Astrocyte (in vitro differentiated cells and primary cell): ENCODE data around the gene ZP1. TPM values are rescaled to one million over a fixed set of nuclear protein-coding genes. Genes with fewer than 3 reads are reported as not detected.

Experiments
- DNase-seq: peaks from one replicate; pipeline ENCODE4 v3.0.0-alpha.2; 2010; ENCODE audit warnings: low read depth
- FAIRE-seq: peaks from 2 replicates; lab custom pipeline; 2011; peaks lifted over from hg19 to GRCh38; lab: Jason Lieb, UNC
- H2AFZ ChIP-seq: 2 replicates; pipeline ENCODE4 v1.6.0; 2012; ENCODE audit warnings: low read depth, low read length, inconsistent platforms
- H3K27ac ChIP-seq: 2 replicates; pipeline ENCODE4 v1.5.1; 2011; ENCODE audit warnings: low read depth, low read length, inconsistent platforms
- H3K27me3 ChIP-seq: 2 replicates; pipeline ENCODE4 v1.6.0; 2011; ENCODE audit warnings: low read length, inconsistent platforms; ENCODE audit not compliant: insufficient read depth
- H3K36me3 ChIP-seq: 2 replicates; pipeline ENCODE4 v1.5.1; 2011; ENCODE audit warnings: low read length, inconsistent platforms; ENCODE audit not compliant: insufficient read depth
- H3K4me1 ChIP-seq: 2 replicates; pipeline ENCODE4 v1.5.1; 2011; ENCODE audit warnings: low read length, inconsistent platforms; ENCODE audit not compliant: insufficient read depth
- H3K4me2 ChIP-seq: 2 replicates; pipeline ENCODE4 v1.6.0; 2012; ENCODE audit warnings: low read length, inconsistent platforms
- H3K4me3 ChIP-seq: 2 replicates; pipeline ENCODE4 v1.5.1; 2011; ENCODE audit warnings: low read depth, mild to moderate bottlenecking, low read length, inconsistent platforms; ENCODE audit not compliant: insufficient read depth
- H3K79me2 ChIP-seq: 2 replicates; pipeline ENCODE4 v1.6.0; 2012; ENCODE audit warnings: mild to moderate bottlenecking, low read length, inconsistent platforms; ENCODE audit not compliant: insufficient read depth
- H3K9ac ChIP-seq: 2 replicates; pipeline ENCODE4 v1.6.0; 2012; ENCODE audit warnings: mild to moderate bottlenecking, low read length, inconsistent platforms
- H3K9me3 ChIP-seq: 2 replicates; pipeline ENCODE4 v1.5.1; 2012; ENCODE audit warnings: low read depth, mild to moderate bottlenecking, low read length, inconsistent platforms; ENCODE audit not compliant: insufficient read depth
- H4K20me1 ChIP-seq: 2 replicates; pipeline ENCODE4 v1.6.0; 2012; ENCODE audit warnings: low read length, inconsistent platforms; ENCODE audit not compliant: insufficient read depth
- H3K27ac Mint-ChIP-seq: one replicate; pipeline ENCODE4 v1.8.0; 2021; ENCODE audit warnings: mild to moderate bottlenecking, mixed read lengths; ENCODE audit not compliant: unreplicated experiment
- H3K27me3 Mint-ChIP-seq: one replicate; pipeline ENCODE4 v1.8.0; 2021; ENCODE audit warnings: low read depth, mixed read lengths; ENCODE audit not compliant: unreplicated experiment
- H3K36me3 Mint-ChIP-seq: one replicate; pipeline ENCODE4 v1.8.0; 2021; ENCODE audit warnings: low read depth, mixed read lengths; ENCODE audit not compliant: unreplicated experiment
- H3K4me1 Mint-ChIP-seq: one replicate; pipeline ENCODE4 v1.8.0; 2021; ENCODE audit warnings: low read depth, mixed read lengths; ENCODE audit not compliant: unreplicated experiment
- H3K4me3 Mint-ChIP-seq: one replicate; pipeline ENCODE4 v1.8.0; 2021; ENCODE audit warnings: mild to moderate bottlenecking, moderate library complexity, mixed read lengths; ENCODE audit not compliant: unreplicated experiment
- H3K9me3 Mint-ChIP-seq: one replicate; pipeline ENCODE4 v1.8.0; 2021; ENCODE audit warnings: mild to moderate bottlenecking, mixed read lengths; ENCODE audit not compliant: unreplicated experiment
- EZH2 ChIP-seq: IDR thresholded peaks from 2 replicates; pipeline ENCODE4 v1.6.1; 2012; ENCODE audit warnings: mild to moderate bottlenecking, low read length, inconsistent platforms; ENCODE audit not compliant: insufficient read depth
- total RNA-seq: library from RNA; stranded (reverse); gene quantifications from 2 replicates; pipeline ENCODE4 v1.2.1, GENCODE V29; 2021
- TF ChIP-seq, protein P1 (sequence below): IDR thresholded peaks from 2 replicates; pipeline ENCODE4 v1.5.1; 2011; ENCODE audit warnings: low read depth, mild to moderate bottlenecking, inconsistent platforms, low read length, moderate library complexity; ENCODE audit not compliant: insufficient read depth

The ZP1 gene
- total RNA-seq, 1 donor from 2014 or later = not detected

DNA sequence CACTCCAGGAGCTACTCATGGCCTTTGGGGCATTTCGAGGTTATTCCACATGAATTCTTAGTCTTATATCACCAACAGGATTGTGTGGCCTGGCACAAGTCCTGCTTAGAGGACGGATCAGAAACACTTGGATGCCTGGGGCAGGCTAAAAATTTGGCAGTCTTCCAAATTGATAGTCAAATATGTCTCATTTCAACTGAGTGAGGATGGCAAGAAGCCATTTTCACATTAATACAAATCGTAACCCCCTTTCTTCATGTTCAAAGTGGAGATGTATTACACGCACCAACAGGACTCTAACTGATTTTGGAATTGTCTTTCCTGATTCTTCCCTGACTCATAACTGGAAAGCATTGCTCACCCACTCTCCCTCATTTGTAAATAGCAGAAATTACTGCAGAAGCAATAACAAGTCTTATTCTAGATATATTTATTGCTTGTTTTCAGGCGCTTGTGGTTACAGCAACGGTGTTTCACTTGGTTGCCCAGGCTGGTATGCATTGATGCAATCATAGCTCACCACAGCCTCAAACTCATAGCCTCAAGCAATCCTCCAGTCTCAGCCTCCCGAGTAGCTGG is 35.8 kb upstream of the ZP1 start:
- no peaks in the 10 kb centered on the region for H3K79me2 ChIP-seq
- no peaks in the 10 kb centered on the region for H3K9me3 ChIP-seq
- H3K36me3 ChIP-seq = no peaks in the 10 kb centered on the region
- H3K27ac Mint-ChIP-seq = no peak overlapping the region
- no peak overlapping the region for H3K4me3 Mint-ChIP-seq
- peak; percentile 30 for DNase-seq
- H2AFZ ChIP-seq = no peak overlapping the region
- H3K36me3 Mint-ChIP-seq = no peaks in the 10 kb centered on the region
- no peak for FAIRE-seq
- no peak overlapping the region for H3K9ac ChIP-seq
- H3K9me3 Mint-ChIP-seq = no peaks in the 10 kb centered on the region
- H3K27me3 Mint-ChIP-seq = peaks cover 52% of the 10 kb centered on the region
- H3K27ac ChIP-seq = no peak overlapping the region
- no peak overlapping the region for H3K4me3 ChIP-seq
- TF ChIP-seq, protein P1, sequence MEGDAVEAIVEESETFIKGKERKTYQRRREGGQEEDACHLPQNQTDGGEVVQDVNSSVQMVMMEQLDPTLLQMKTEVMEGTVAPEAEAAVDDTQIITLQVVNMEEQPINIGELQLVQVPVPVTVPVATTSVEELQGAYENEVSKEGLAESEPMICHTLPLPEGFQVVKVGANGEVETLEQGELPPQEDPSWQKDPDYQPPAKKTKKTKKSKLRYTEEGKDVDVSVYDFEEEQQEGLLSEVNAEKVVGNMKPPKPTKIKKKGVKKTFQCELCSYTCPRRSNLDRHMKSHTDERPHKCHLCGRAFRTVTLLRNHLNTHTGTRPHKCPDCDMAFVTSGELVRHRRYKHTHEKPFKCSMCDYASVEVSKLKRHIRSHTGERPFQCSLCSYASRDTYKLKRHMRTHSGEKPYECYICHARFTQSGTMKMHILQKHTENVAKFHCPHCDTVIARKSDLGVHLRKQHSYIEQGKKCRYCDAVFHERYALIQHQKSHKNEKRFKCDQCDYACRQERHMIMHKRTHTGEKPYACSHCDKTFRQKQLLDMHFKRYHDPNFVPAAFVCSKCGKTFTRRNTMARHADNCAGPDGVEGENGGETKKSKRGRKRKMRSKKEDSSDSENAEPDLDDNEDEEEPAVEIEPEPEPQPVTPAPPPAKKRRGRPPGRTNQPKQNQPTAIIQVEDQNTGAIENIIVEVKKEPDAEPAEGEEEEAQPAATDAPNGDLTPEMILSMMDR = no peak
- TF ChIP-seq EZH2 = no peak
- H3K27me3 ChIP-seq = peaks cover 24% of the 10 kb centered on the region
- H3K4me1 Mint-ChIP-seq = no peaks in the 10 kb centered on the region
- H3K4me2 ChIP-seq = no peak overlapping the region
- peaks cover 5% of the 10 kb centered on the region for H4K20me1 ChIP-seq
- H3K4me1 ChIP-seq = peaks cover 6% of the 10 kb centered on the region

DNA sequence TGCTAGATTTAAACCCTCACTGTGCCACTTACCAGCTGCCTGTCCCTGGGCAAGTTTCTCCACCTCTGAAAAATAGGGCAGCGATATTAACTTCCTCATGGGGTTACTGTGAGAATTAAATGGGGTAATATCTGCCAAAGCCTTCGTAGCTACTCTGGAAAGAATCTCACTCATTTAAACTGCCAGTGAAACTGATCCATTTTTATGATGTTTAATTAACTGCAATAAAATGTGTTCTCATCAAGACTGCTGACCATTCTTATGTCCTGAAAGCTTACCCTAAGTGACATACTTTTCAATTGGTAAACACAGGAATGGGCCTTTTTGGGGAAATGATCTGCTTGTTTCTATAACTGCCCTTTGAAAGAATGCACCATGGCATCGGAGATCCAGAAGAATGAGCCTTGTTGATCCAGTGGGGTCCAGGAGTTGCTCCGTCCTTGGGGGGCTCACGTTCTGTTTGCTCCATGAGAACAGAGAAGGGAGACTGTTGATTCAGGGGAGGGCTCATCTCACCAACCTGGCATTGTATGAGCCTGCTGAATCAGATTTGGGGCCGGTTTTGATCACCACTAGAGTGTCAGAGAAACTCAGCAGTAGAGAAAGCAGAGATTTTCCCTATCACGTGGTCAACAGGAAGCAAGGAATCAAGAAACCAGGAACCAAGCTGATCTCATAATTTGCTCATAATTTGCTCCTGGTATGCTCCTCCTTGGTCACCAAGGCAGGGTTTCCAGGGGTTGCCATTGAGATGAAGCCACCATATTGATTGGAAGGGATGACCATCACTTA is 32.4 kb upstream of the ZP1 start:
- no peak overlapping the region for H2AFZ ChIP-seq
- H3K27me3 Mint-ChIP-seq = peaks cover 40% of the 10 kb centered on the region
- no peak for FAIRE-seq
- peaks cover 5% of the 10 kb centered on the region for H4K20me1 ChIP-seq
- H3K4me3 ChIP-seq = no peak overlapping the region
- H3K79me2 ChIP-seq = no peaks in the 10 kb centered on the region
- no peaks in the 10 kb centered on the region for H3K36me3 Mint-ChIP-seq
- no peaks in the 10 kb centered on the region for H3K9me3 ChIP-seq
- no peak overlapping the region for H3K9ac ChIP-seq
- no peak overlapping the region for H3K4me3 Mint-ChIP-seq
- H3K9me3 Mint-ChIP-seq = no peaks in the 10 kb centered on the region
- DNase-seq = no peak
- H3K27ac ChIP-seq = no peak overlapping the region
- H3K36me3 ChIP-seq = no peaks in the 10 kb centered on the region
- no peaks in the 10 kb centered on the region for H3K4me1 Mint-ChIP-seq
- no peak overlapping the region for H3K4me2 ChIP-seq
- TF ChIP-seq EZH2 = no peak
- TF ChIP-seq, protein P1 = no peak
- peaks cover 37% of the 10 kb centered on the region for H3K27me3 ChIP-seq
- no peak overlapping the region for H3K27ac Mint-ChIP-seq
- H3K4me1 ChIP-seq = peaks cover 6% of the 10 kb centered on the region

DNA sequence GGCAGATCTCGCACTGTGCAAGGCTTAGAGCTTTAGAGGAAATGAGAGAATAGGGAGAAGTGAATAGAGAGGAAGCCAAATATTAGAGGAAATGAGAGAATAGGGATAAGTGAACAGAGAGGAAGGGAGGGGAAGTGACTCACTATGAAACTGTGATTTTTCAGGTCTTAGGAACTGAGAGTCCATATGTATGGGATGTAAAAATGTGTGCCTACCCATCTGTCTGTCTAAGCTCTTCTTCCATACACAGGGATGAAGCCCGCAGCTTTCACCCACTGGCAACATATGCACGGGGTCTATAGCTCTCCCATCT is 31.9 kb upstream of the ZP1 start:
- no peak overlapping the region for H3K9ac ChIP-seq
- FAIRE-seq = no peak
- H3K27ac ChIP-seq = no peak overlapping the region
- peaks cover 37% of the 10 kb centered on the region for H3K27me3 ChIP-seq
- H3K4me1 Mint-ChIP-seq = peaks cover 3% of the 10 kb centered on the region
- TF ChIP-seq EZH2 = no peak
- TF ChIP-seq, protein P1 = no peak
- H3K27ac Mint-ChIP-seq = no peak overlapping the region
- H3K4me3 Mint-ChIP-seq = no peak overlapping the region
- DNase-seq = no peak
- H4K20me1 ChIP-seq = peaks cover 5% of the 10 kb centered on the region
- no peaks in the 10 kb centered on the region for H3K36me3 ChIP-seq
- peaks cover 40% of the 10 kb centered on the region for H3K27me3 Mint-ChIP-seq
- no peaks in the 10 kb centered on the region for H3K9me3 Mint-ChIP-seq
- no peak overlapping the region for H3K4me2 ChIP-seq
- H3K4me3 ChIP-seq = no peak overlapping the region
- peaks cover 8% of the 10 kb centered on the region for H3K4me1 ChIP-seq
- no peaks in the 10 kb centered on the region for H3K36me3 Mint-ChIP-seq
- no peak overlapping the region for H2AFZ ChIP-seq
- no peaks in the 10 kb centered on the region for H3K9me3 ChIP-seq
- H3K79me2 ChIP-seq = no peaks in the 10 kb centered on the region
